ENCODE results near the gene ICAM5. TPM values are rescaled to one million over a fixed set of nuclear protein-coding genes. Genes with fewer than 3 reads are reported as not detected.

The ICAM5 gene
- total RNA-seq, 1 donor from 2014 or later = 9.3 TPM

GRCh38 chr19:10293637-10294367 is 4.0 kb downstream of the ICAM5 start:
- TF ChIP-seq, protein P1, sequence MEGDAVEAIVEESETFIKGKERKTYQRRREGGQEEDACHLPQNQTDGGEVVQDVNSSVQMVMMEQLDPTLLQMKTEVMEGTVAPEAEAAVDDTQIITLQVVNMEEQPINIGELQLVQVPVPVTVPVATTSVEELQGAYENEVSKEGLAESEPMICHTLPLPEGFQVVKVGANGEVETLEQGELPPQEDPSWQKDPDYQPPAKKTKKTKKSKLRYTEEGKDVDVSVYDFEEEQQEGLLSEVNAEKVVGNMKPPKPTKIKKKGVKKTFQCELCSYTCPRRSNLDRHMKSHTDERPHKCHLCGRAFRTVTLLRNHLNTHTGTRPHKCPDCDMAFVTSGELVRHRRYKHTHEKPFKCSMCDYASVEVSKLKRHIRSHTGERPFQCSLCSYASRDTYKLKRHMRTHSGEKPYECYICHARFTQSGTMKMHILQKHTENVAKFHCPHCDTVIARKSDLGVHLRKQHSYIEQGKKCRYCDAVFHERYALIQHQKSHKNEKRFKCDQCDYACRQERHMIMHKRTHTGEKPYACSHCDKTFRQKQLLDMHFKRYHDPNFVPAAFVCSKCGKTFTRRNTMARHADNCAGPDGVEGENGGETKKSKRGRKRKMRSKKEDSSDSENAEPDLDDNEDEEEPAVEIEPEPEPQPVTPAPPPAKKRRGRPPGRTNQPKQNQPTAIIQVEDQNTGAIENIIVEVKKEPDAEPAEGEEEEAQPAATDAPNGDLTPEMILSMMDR (IDR thresholded peaks at IDR 0.05) = no peak
- DNase-seq (ENCODE audit: low spot score) = no peak
- Mint-ChIP-seq H3K36me3 (ENCODE audit: low read depth) (peaks cover 3% of the 10 kb centered on the region), H3K4me1 (ENCODE audit: low read depth) (peaks cover 44% of the 10 kb centered on the region), H3K4me3 (ENCODE audit: unreplicated experiment) (no peak overlapping the region), H3K27ac (ENCODE audit: unreplicated experiment) (no peak overlapping the region), H3K27me3 (ENCODE audit: low read depth) (peaks cover 51% of the 10 kb centered on the region), H3K9me3 (ENCODE audit: low read depth) (no peaks in the 10 kb centered on the region)

DNA sequence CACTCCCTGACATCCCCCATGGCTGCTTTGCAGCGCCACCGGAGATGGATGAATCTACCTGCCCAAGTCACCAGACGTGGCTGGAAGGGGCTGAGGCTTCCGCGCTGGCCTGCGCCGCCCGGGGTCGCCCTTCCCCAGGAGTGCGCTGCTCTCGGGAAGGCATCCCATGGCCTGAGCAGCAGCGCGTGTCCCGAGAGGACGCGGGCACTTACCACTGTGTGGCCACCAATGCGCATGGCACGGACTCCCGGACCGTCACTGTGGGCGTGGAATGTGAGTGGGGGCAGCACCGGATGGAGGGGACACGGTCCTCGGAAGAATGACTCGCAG is 4.6 kb downstream of the ICAM5 start:
- Mint-ChIP-seq H3K4me3 (ENCODE audit: unreplicated experiment) (no peak overlapping the region), H3K27me3 (ENCODE audit: low read depth) (peaks cover 49% of the 10 kb centered on the region), H3K36me3 (ENCODE audit: low read depth) (peaks cover 3% of the 10 kb centered on the region), H3K9me3 (ENCODE audit: low read depth) (no peaks in the 10 kb centered on the region), H3K27ac (ENCODE audit: unreplicated experiment) (no peak overlapping the region), H3K4me1 (ENCODE audit: low read depth) (peaks cover 39% of the 10 kb centered on the region)
- TF ChIP-seq, protein P1 (IDR thresholded peaks at IDR 0.05) = peak; percentile 17
- no peak for DNase-seq (ENCODE audit: low spot score)

- Mint-ChIP-seq H3K4me1 (ENCODE audit: low read depth) (peaks cover 32% of the 10 kb centered on the region), H3K9me3 (ENCODE audit: low read depth) (no peaks in the 10 kb centered on the region), H3K4me3 (ENCODE audit: unreplicated experiment) (peak overlapping the region; percentile 49), H3K27ac (ENCODE audit: unreplicated experiment) (no peak overlapping the region), H3K36me3 (ENCODE audit: low read depth) (peaks cover 3% of the 10 kb centered on the region), H3K27me3 (ENCODE audit: low read depth) (peaks cover 50% of the 10 kb centered on the region)
- TF ChIP-seq, protein P1 (IDR thresholded peaks at IDR 0.05) = no peak
- no peak for DNase-seq (ENCODE audit: low spot score)
Measured at GRCh38 chr19:10295305-10295846, 5.6 kb downstream of the ICAM5 start.

- Mint-ChIP-seq H3K9me3 (ENCODE audit: low read depth) (no peaks in the 10 kb centered on the region), H3K27me3 (ENCODE audit: low read depth) (peaks cover 46% of the 10 kb centered on the region), H3K4me3 (ENCODE audit: unreplicated experiment) (peak overlapping the region; percentile 49), H3K4me1 (ENCODE audit: low read depth) (peaks cover 25% of the 10 kb centered on the region), H3K36me3 (ENCODE audit: low read depth) (peaks cover 3% of the 10 kb centered on the region), H3K27ac (ENCODE audit: unreplicated experiment) (no peak overlapping the region)
- DNase-seq (ENCODE audit: low spot score) = no peak
- TF ChIP-seq, protein P1 (IDR thresholded peaks at IDR 0.05) = no peak
Measured at GRCh38 chr19:10295847-10296591, 6.3 kb downstream of the ICAM5 start.

Measured in chondrocyte (in vitro differentiated cells).